Spleen (tissue), 11 donors: ENCODE results near the gene PCSK1. TPM values are rescaled to one million over a fixed set of nuclear protein-coding genes. Genes with fewer than 3 reads are reported as not detected.

ENCODE experiments used
- DNase-seq: peaks from one replicate; pipeline ENCODE4 v3.0.0-alpha.2; 2020
- H3K27ac ChIP-seq, 8 donors: fragments of 200-600 bp; sonication (generic) in 7 of 8; 1 replicate in 4 of 8; 2 replicates in 4 of 8; pipeline versions ENCODE4 v1.5.0 to v1.8.0; 2016 to 2021; ENCODE audit warnings: inconsistent platforms in 4 of 8, mild to moderate bottlenecking in 4 of 8, moderate library complexity in 1 of 8
- H3K27me3 ChIP-seq, 7 donors: fragments of 200-600 bp; sonication (generic) in 6 of 7; replicated peaks in 1 of 7; 1 replicate in 4 of 7; 2 replicates in 3 of 7; pipeline versions ENCODE4 v1.5.0 to v1.8.0; 2016 to 2021; ENCODE audit warnings: inconsistent platforms in 3 of 7, mild to moderate bottlenecking in 1 of 7
- H3K36me3 ChIP-seq, 6 donors: fragments of 200-600 bp; sonication (generic) in 5 of 6; 1 replicate in 4 of 6; 2 replicates in 2 of 6; pipeline versions ENCODE4 v1.5.0 to v1.8.0; 2016 to 2021; ENCODE audit warnings: inconsistent platforms in 2 of 6
- H3K4me1 ChIP-seq, 6 donors: fragments of 200-600 bp; sonication (generic) in 5 of 6; 1 replicate in 3 of 6; 2 replicates in 3 of 6; pipeline versions ENCODE4 v1.5.0 to v1.8.0; 2016 to 2021; ENCODE audit warnings: inconsistent platforms in 3 of 6
- H3K4me3 ChIP-seq, 8 donors: fragments of 200-600 bp; sonication (generic) in 7 of 8; 1 replicate in 4 of 8; 2 replicates in 4 of 8; pipeline versions ENCODE4 v1.5.0 to v1.8.0; 2016 to 2021; ENCODE audit warnings: inconsistent platforms in 4 of 8, mild to moderate bottlenecking in 4 of 8, moderate library complexity in 2 of 8
- H3K9me3 ChIP-seq, 8 donors: fragments of 200-600 bp; sonication (generic) in 7 of 8; 1 replicate in 4 of 8; 2 replicates in 4 of 8; pipeline versions ENCODE4 v1.5.0 to v1.8.0; 2016 to 2021; ENCODE audit warnings: inconsistent platforms in 4 of 8
- POLR2A ChIP-seq, 3 donors: fragments of 450-650 bp; IDR thresholded peaks; one replicate each; pipeline ENCODE4 v1.5.1; 2017; ENCODE audit warnings: antibody characterized with exemption in 3 of 3, mild to moderate bottlenecking in 1 of 3
- POLR2AphosphoS5 ChIP-seq, 3 donors: sonication (generic); formaldehyde crosslinking; IDR thresholded peaks; one replicate each; pipeline ENCODE4 v1.5.1; 2017; ENCODE audit warnings: antibody characterized with exemption in 3 of 3
- WGBS, 5 donors: extraction: QIAGEN DNeasy Blood & Tissue Kit in 3 of 5; methylation state at CpG; one replicate each; pipeline versions ENCODE4 v1.1.5 to v1.1.7; 2013 to 2018; 5-methylcytosine and 5-hydroxymethylcytosine counted together
- intact Hi-C: fragments of 100-400 bp; cut with DNase I; formaldehyde crosslinking; loops from one replicate; pipeline ENCODE4 v1.15.0; 2023; ENCODE audit warnings: low total_unique reads
- polyA plus RNA-seq, 3 donors: library from polyadenylated mRNA; stranded (reverse); fragments of 200-250 nt; gene quantifications; one replicate each; pipeline ENCODE4 v1.2.1, GENCODE V29; 2013
- total RNA-seq, 7 donors: library from RNA; depleted of rRNA in 3 of 7; stranded (reverse); fragments of >200 nt in 3 of 7; fragmentation: NEBNext Ultra II Directional in 4 of 7; extraction: Animal tissue kit (Norgen Biotek cat#: 25700) in 4 of 7; gene quantifications; one replicate each; pipeline versions ENCODE4 v1.1.0 to v1.2.1, GENCODE V29; 2016 to 2021
- TF ChIP-seq, protein P1 (sequence below), 11 experiments: fragments of 200-600 bp in 7 of 11; fragments of 450-650 bp in 4 of 11; sonication (generic) in 4 of 11; IDR thresholded peaks in 8 of 11; conservative IDR thresholded peaks in 3 of 11; 1 replicate in 7 of 11; 2 replicates in 4 of 11; pipeline versions ENCODE4 v1.4.0 to v1.8.0; 2016 to 2021; ENCODE audit warnings: antibody characterized with exemption in 11 of 11, inconsistent platforms in 4 of 11, mild to moderate bottlenecking in 1 of 11
- donor health status: healthy with polysubstance abuse.
- donor health status: DM: no; HTN: no; CAD: no; lungs with moderate emphysema.
- donor health status: DM: no; HTN: no; CAD: no.
- donor health status: Bipolar disorder and iron deficiency.
- donor health status: healthy.
- donor health status: DM: no; HTN: no; CAD: no.
- donor health status: DM: yes; HTN: yes; CAD: no.

PCSK1 gene
- total and polyA plus RNA-seq, 10 donors: 0.04 to 0.72 (median 0.23) TPM; not detected in 2

DNA sequence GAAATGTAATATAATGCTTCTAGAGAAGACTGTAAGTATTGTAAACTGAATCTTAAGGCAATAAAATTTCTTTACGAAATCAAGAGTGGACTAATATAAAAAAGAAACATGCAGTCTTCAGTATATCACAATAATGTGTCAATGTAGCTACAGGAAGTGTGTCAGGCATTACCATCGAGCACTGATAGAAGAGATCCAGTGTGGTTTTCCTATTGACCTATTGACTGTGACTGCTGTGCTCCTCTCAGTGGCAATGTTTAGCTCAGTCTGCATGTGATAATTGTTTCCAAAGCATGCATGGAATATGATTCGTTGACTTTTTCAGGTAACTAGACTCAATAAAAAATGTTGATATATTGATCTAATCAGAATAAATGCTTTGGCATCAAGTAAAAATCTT, 20.3 kb upstream of the PCSK1 start:
- H3K27ac ChIP-seq: no peak overlapping the region
- intact Hi-C loops: no loop called here
- no peak overlapping the region for H3K4me3 ChIP-seq
- no peaks in the 10 kb centered on the region for H3K36me3 ChIP-seq
- H3K27me3 ChIP-seq: no peaks in the 10 kb centered on the region
- no peaks in the 10 kb centered on the region for H3K9me3 ChIP-seq
- no peaks in the 10 kb centered on the region for H3K4me1 ChIP-seq
- no peak for DNase-seq
- no peak for TF ChIP-seq POLR2A (IDR thresholded peaks at IDR 0.05)
- TF ChIP-seq POLR2AphosphoS5 (IDR thresholded peaks at IDR 0.05): no peak
- TF ChIP-seq, protein P1, sequence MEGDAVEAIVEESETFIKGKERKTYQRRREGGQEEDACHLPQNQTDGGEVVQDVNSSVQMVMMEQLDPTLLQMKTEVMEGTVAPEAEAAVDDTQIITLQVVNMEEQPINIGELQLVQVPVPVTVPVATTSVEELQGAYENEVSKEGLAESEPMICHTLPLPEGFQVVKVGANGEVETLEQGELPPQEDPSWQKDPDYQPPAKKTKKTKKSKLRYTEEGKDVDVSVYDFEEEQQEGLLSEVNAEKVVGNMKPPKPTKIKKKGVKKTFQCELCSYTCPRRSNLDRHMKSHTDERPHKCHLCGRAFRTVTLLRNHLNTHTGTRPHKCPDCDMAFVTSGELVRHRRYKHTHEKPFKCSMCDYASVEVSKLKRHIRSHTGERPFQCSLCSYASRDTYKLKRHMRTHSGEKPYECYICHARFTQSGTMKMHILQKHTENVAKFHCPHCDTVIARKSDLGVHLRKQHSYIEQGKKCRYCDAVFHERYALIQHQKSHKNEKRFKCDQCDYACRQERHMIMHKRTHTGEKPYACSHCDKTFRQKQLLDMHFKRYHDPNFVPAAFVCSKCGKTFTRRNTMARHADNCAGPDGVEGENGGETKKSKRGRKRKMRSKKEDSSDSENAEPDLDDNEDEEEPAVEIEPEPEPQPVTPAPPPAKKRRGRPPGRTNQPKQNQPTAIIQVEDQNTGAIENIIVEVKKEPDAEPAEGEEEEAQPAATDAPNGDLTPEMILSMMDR (IDR thresholded peaks at IDR 0.05 in 8 of 11, conservative IDR thresholded peaks at IDR 0.05 in 3 of 11): no peak
- WGBS, 5 donors: 63 to 74% (median 66%) methylated on average over 3 of the region's 3 CpGs

DNA sequence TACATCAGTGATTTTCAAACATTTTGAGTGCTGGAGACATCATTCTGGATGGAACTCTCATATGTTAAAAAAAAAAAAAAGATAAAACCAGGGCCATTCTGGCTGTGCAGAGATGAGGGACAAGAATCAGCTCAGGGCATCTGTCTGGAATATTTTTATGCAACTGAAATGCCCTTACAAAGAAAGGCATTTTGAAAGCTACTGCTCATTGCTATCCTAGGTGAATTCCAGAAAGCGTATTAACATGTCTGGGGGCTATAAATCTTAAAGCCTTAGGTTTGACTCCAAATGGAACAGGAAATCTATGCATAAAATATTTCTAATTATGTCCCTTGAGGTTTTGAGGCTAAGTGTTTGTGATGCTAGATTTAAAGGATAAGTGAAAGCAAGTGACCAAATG, 14.9 kb upstream of the PCSK1 start:
- TF ChIP-seq POLR2AphosphoS5 (IDR thresholded peaks at IDR 0.05): no peak
- TF ChIP-seq, protein P1 (IDR thresholded peaks at IDR 0.05 in 8 of 11, conservative IDR thresholded peaks at IDR 0.05 in 3 of 11): no peak
- no peak for TF ChIP-seq POLR2A (IDR thresholded peaks at IDR 0.05)
- 12 to 30% (median 20%) methylated on average over 1 of the region's 1 CpG for WGBS, 5 donors
- intact Hi-C loops: no loop called here
- Histone ChIP-seq H3K4me3 (no peak overlapping the region), H3K9me3 (no peaks in the 10 kb centered on the region), H3K27me3 (peaks cover 0 to 13% (median 0%) of the 10 kb centered on the region in 7 donors), H3K4me1 (no peaks in the 10 kb centered on the region), H3K36me3 (no peaks in the 10 kb centered on the region), H3K27ac (no peak overlapping the region)
- no peak for DNase-seq

GRCh38 chr5:96440185-96440538, 7.1 kb upstream of the PCSK1 start:
- 57 to 84% (median 67%) methylated on average over 2 of the region's 2 CpGs for WGBS, 5 donors
- peak overlapping the region in 3 of 8 donors; percentile 39 to 50 (median 47) for H3K27ac ChIP-seq
- H3K4me3 ChIP-seq: no peak overlapping the region
- no peaks in the 10 kb centered on the region for H3K9me3 ChIP-seq
- peaks cover 0 to 16% (median 0%) of the 10 kb centered on the region in 7 donors for H3K27me3 ChIP-seq
- intact Hi-C loops: no loop called here
- DNase-seq: no peak
- H3K4me1 ChIP-seq: peaks cover 0 to 7% (median 0%) of the 10 kb centered on the region in 6 donors
- H3K36me3 ChIP-seq: no peaks in the 10 kb centered on the region
- TF ChIP-seq POLR2A (IDR thresholded peaks at IDR 0.05) (no peak), POLR2AphosphoS5 (IDR thresholded peaks at IDR 0.05) (no peak)
- TF ChIP-seq, protein P1 (IDR thresholded peaks at IDR 0.05 in 8 of 11, conservative IDR thresholded peaks at IDR 0.05 in 3 of 11): no peak

GRCh38 chr5:96439477-96440184, 6.6 kb upstream of the PCSK1 start:
- Histone ChIP-seq H3K27ac (peak overlapping the region in 3 of 8 donors; percentile 47 to 63 (median 50)), H3K36me3 (no peaks in the 10 kb centered on the region), H3K9me3 (no peaks in the 10 kb centered on the region), H3K27me3 (peaks cover 0 to 22% (median 2%) of the 10 kb centered on the region in 7 donors), H3K4me3 (peak overlapping the region in 1 of 8 donors; percentile 27), H3K4me1 (peaks cover 0 to 7% (median 0%) of the 10 kb centered on the region in 6 donors)
- no peak for DNase-seq
- 14 to 21% (median 19%) methylated on average over 3 of the region's 3 CpGs for whole genome bisulfite sequencing, 5 donors
- TF ChIP-seq, protein P1 (IDR thresholded peaks at IDR 0.05 in 8 of 11, conservative IDR thresholded peaks at IDR 0.05 in 3 of 11): peak in 1 of 11 experiments; percentile 14
- TF ChIP-seq POLR2A (IDR thresholded peaks at IDR 0.05): no peak
- intact Hi-C loops: no loop called here
